GM19351 (cell line): ENCODE data around the gene SYT2.

Experiments used
- ATAC-seq: cut with Tn5 transposase; IDR thresholded peaks from one replicate; pipeline ENCODE4 v1.9.1; 2021; ENCODE audit warnings: mild to moderate bottlenecking, moderate library complexity; ENCODE audit not compliant: unreplicated experiment

Gene SYT2

GRCh38 chr1:202706851-202707250 is 3.4 kb downstream of the SYT2 start:
- ATAC-seq = no peak

DNA sequence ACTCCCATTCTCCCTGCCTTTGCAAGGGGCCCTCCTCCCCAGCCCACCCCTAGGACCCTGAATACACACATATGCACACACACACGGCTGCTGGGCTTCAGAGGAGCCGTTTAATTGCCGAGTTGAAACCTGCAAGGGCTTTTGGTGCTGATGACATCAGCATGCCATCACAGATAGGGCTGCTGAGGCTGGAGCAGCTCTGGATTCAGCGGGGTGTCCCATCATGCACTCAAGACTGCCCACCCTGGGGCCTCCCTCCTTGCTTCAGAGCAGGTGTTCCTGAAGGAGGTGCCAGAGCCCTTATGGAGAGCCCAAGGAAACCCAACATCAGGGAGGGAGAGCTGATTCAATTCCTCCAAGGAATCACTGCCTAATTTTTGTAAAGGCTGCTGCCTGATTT is 5.7 kb downstream of the SYT2 start:
- no peak for ATAC-seq

DNA sequence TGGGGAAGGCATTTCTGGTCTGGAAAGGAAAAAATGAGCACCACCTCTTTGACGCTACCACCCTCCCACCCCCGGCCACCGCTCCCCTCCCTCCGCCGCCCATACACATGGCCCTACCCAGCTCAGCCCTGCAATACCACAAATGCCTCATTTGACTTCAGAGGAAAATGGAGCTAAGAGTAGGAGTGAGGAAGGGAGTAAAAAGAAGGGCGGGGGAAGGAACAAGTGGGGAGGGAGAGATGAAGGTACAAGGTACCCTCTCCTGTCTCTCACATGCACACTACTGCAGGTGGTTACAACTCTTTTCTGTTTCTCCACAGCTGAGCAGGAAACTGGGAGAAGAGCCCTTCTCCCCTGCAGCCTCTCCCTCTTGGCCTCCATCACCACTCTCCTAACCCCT is 7.1 kb downstream of the SYT2 start:
- ATAC-seq = no peak

DNA sequence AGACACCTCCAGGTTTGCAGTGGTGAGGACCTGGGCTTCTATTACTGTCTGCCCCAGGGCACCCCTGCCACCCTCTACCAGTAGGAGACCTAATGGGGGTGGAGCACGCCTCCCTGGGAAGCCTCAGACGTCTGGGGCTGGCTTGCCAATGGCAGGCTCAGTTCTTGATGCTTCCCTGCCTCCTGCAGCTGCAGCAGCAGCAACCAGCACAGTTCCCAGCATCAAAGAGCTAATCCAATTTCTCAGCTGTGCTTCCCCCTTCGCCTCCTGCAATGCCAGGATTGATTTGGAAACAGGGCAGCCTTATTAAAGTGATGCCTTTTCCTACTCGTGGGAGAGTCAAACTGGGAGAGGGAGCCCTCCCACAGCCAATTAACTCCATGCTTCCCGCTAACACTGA is 8.2 kb downstream of the SYT2 start:
- ATAC-seq = no peak

- no peak for ATAC-seq
These were observed 9.1 kb downstream of the SYT2 start for GRCh38 chr1:202701200-202701599.

DNA sequence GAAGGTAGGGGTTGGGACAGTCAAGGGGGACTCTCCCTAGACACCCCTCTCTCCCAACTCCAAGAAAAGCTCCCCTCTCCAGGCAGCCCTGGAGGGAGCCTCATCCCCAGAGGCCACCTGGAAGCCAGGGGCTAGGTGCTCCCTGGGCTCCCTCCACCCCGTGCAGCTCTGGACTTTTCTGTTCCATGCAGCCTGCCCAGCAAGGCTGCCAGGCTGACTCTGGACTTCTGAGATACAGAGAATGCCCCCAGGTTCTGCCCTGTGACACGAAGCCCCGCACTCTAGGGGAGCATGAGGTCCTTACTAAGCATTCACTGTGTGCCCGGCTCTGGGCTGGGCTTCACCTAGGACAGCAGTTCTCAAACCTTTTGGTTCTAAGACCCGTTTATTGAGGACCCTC is 10.2 kb downstream of the SYT2 start:
- ATAC-seq = no peak

DNA sequence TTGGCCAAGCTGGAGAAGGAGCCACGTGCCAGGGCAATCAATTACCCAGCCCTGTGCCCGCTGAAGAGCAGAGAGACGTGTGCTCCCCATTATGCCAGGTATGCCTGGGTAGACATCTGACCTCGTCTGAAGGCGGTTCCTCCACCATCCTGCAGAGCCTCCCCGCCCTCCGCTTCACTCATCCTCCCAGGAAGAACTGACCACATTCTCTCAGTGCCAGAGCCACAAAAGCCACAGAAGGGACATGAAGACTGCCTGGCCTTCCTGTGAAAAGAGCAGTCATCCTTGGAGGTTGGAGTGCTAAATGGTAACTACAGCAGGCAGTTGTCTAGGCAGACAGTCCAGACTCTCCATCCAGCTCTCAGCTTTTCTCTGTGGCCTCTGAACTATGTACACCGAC is 12.0 kb downstream of the SYT2 start:
- ATAC-seq = no peak

DNA sequence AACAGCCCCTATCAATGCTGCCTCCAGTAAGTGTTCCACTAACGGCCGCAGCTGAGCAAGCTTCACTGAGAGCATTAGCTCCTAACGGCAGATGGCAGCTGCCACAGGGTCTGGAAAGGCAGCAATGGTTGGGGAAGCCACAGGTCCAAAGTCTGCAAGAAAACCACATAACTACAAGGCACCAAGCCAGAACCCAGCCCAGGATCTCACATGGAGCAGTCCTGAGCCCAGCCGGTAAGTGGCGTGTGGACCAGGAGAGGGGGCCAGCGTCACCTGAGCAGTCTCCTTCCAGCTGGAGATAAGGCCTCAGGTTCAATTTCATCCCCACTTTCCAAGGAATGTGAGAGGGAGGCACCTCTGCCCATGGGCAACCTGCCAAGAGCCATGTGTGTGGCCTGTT is 13.2 kb downstream of the SYT2 start:
- no peak for ATAC-seq

DNA sequence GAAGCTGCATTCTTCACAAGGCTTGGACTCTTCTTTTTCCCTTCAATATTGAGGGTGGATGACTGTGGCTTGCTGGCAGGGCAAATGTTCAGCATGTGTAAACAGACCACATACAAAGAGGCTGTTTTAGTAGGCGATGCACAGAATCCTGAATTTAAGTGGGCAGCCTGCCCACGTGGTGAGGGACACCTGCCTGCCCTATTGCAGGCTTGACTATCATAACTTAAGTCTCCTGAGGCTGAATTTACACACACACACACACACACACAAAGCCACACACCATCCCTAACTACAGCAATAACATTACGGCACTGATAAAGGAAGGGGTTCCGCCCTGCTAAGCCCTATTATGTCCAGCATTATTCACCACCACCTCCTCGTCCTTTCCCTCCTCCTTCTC is 15.9 kb downstream of the SYT2 start:
- ATAC-seq = no peak

DNA sequence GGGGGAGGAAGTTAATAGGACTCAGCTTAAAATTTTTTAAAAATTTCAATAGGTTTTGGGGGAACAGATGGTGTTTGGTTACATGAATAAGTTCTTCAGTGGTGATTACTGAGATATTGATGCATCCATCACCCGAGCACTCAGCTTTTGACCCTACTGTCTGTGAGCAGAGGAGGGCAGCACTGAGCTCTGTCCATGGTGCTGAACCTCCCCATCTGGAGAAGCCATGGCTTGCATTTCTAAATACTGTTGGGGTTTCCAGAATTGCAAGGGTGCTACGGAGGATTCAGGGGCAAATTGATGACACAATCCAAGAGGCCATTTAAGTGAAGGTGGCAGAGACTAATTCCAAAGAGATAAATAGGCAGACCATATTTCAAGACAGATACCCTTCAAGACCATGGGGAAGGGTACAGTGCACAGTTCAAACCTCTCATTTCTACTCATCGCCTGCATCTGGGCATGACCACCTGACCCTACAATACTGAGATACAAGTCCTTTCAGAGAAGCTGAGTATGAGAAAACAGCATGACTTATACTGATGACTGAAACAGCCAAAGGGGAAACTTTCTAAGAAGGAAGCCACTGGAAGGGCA is 17.2 kb downstream of the SYT2 start:
- no peak for ATAC-seq

GRCh38 chr1:202691816-202692215 is 18.4 kb downstream of the SYT2 start:
- ATAC-seq = no peak

- no peak for ATAC-seq
These were observed 20.5 kb downstream of the SYT2 start for GRCh38 chr1:202689493-202690342.

DNA sequence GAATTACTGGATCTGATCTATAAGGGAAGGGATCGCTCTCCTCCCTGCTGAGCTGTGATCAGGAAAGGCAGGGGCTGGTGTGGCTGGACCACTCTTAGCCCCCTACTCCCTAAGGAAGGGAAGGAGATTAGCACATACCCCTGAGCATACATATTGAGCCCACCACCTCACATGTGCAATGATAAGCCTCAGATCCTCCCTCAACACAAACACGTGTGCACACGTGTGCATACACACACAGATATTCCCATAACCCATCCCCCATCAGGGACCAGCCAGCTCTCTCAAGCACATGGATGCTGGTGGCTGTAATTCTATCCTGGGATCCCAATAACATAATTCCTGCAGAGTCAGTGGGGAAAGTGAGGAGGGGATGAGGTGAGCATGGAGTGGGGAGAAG is 21.2 kb downstream of the SYT2 start:
- no peak for ATAC-seq

GRCh38 chr1:202688401-202688800 is 21.9 kb downstream of the SYT2 start:
- ATAC-seq = no peak

DNA sequence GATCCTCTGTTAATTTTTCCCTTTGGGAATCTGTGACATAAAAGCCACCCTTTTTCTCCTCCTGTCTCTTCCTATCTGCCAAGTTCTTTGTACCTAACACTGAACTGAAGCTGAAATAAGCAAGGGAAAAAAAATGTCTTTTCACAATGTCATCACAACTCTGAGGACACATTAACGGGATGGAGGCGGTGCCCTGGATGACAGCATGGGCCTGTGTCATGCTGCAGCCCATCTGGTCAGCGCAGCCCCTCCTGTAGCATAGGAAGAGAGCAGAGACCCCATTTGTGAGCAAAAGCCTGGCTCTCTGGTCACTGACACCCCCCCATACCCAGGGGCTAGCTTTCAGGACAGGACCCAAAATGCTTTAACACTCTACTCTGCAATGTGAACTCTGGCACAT is 22.5 kb downstream of the SYT2 start:
- no peak for ATAC-seq

- no peak for ATAC-seq
These were observed 22.9 kb downstream of the SYT2 start for GRCh38 chr1:202687370-202687769.

DNA sequence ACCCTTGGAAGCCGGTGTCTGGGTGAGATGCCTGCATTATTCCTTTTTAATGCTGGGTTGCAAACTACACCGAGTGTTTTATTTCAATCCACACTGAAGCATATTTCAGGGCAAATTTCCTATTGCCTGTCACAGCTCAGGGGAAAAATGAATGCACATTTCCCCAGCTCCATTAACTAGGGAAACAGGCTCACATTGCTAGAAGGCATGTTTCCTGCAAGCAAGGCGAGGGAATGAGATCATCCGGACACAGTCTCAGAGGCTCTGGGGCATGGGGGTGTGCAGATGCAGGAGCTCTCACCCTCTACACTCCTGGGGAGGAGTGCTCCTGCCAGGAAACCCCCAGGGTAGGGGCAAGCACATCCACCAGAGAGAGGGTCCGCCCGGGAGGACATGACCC is 24.6 kb downstream of the SYT2 start:
- ATAC-seq = no peak

DNA sequence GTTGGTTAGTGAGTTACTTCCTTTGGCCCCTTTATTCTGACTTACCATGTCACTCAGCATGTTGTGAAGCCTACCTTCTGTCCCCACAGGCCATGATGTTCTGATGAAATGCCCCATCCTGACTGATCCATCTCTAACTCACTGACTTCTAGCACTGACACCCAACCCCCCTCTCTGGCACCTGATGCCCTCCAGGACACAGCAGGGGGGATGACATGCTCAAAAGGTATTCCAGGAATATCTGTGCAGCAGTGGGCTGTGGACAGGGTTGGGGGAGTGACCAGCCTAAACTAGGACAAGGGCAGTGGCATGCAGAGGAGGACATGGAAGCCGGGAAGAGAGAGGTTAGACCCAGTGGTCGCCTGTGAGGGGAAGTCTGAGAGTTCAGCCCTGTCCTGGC is 25.5 kb downstream of the SYT2 start:
- no peak for ATAC-seq

DNA sequence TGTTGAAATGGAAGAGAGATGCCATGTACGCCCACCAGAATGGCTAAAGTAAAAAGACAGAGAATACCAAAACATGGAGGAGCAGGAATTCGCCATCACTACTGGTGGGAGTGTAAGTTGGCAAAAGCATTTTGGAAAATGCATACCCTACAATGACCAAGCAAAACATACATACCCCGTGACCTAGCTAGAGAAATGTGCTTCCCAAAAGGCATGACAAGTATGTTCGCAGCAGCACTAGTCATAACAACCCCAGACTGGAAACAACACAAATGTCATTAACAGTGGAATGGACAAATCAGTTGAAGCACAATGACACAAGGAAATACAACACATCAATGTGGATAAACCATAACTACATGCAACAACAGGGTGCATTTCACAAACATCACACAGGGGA is 27.2 kb downstream of the SYT2 start:
- no peak for ATAC-seq

- no peak for ATAC-seq
These were observed 27.8 kb downstream of the SYT2 start for GRCh38 chr1:202682477-202682876.

DNA sequence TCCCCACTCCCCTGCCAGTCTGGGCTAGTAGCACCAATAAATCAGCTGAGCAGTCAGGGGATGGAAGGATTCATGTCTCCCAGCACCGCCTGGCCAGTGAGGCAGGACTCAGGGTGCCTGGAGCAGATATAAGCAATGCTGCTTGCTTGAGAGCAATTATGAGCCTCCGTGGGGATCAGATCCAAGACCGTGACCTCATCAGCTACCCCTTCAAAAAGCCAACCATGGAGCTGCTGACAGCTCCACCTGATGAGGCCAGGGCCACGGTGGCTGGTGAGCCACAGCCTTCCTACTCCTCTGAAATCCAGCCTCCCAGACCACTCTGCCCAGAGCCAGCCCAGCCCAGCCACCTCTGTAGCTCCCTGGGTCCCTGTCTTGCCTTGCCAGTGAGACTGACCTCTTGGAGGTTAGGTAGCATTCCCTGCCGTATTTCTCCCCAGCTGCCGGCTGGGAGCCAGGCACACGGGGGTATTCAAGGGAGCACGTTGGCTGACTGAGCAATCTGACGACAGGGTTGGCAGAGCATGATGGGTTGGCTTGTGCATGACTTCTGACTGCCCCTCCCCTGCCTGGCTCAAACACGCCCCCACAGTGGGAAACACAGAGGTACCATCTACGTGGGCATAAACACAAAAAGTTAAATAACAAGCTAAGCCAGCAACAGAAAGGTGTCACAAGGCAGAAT is 28.4 kb downstream of the SYT2 start:
- no peak for ATAC-seq
